Sigmoid colon (tissue), 3 donors: ENCODE results near the gene RASAL2.

Experiments used
- CTCF ChIP-seq, 4 experiments: fragments of 450-650 bp in 3 of 4; fragments of 200-600 bp in 1 of 4; IDR thresholded peaks; one replicate each; pipeline ENCODE4 v1.5.1; 2016 to 2019; ENCODE audit warnings: antibody characterized with exemption in 4 of 4, mild to moderate bottlenecking in 3 of 4, moderate library complexity in 2 of 4
- POLR2A ChIP-seq, 2 donors: fragments of 450-650 bp; IDR thresholded peaks; one replicate each; pipeline ENCODE4 v1.6.1; 2016; ENCODE audit warnings: antibody characterized with exemption in 2 of 2, mild to moderate bottlenecking in 2 of 2, moderate library complexity in 2 of 2

- no peak for TF ChIP-seq POLR2A (IDR thresholded peaks at IDR 0.05)
- TF ChIP-seq CTCF (IDR thresholded peaks at IDR 0.05) = no peak
These were observed 370.2 kb downstream of the RASAL2 start for GRCh38 chr1:178464141-178464540.
